GM19351 (cell line): ENCODE measurements around the gene AOAH.

ENCODE experiments used
- ATAC-seq: cut with Tn5 transposase; IDR thresholded peaks from one replicate; pipeline ENCODE4 v1.9.1; 2021; ENCODE audit warnings: mild to moderate bottlenecking, moderate library complexity; ENCODE audit not compliant: unreplicated experiment

The AOAH gene

GRCh38 chr7:36564489-36564888 lies 159.8 kb downstream of the AOAH start:
- ATAC-seq, result no peak

GRCh38 chr7:36563706-36564327 lies 160.5 kb downstream of the AOAH start:
- no peak for ATAC-seq

GRCh38 chr7:36562121-36562520 lies 162.2 kb downstream of the AOAH start:
- ATAC-seq, result no peak

- ATAC-seq, result no peak
Observed at GRCh38 chr7:36549029-36549428, 175.3 kb downstream of the AOAH start.

- no peak for ATAC-seq
Observed at GRCh38 chr7:36547416-36547815, 176.9 kb downstream of the AOAH start.

- ATAC-seq, result no peak
Observed at GRCh38 chr7:36546331-36546730, 178.0 kb downstream of the AOAH start.

- ATAC-seq, result no peak
Observed at GRCh38 chr7:36545291-36545690, 179.0 kb downstream of the AOAH start.

GRCh38 chr7:36538126-36538525 lies 186.2 kb downstream of the AOAH start:
- no peak for ATAC-seq

GRCh38 chr7:36535866-36536664 lies 188.2 kb downstream of the AOAH start:
- no peak for ATAC-seq

GRCh38 chr7:36533717-36534116 lies 190.6 kb downstream of the AOAH start:
- ATAC-seq, result no peak

- ATAC-seq, result no peak
Observed at GRCh38 chr7:36532981-36533499, 191.3 kb downstream of the AOAH start.

- ATAC-seq, result no peak
Observed at GRCh38 chr7:36531951-36532350, 192.3 kb downstream of the AOAH start.

- no peak for ATAC-seq
Observed at GRCh38 chr7:36530456-36530855, 193.8 kb downstream of the AOAH start.

GRCh38 chr7:36527549-36527913 lies 196.8 kb downstream of the AOAH start:
- ATAC-seq, result no peak

- ATAC-seq, result peak; percentile 91
Observed at GRCh38 chr7:36526863-36527548, 197.3 kb downstream of the AOAH start.

GRCh38 chr7:36523371-36524101 lies 200.8 kb downstream of the AOAH start:
- ATAC-seq, result no peak

GRCh38 chr7:36522453-36523007 lies 201.8 kb downstream of the AOAH start:
- no peak for ATAC-seq

GRCh38 chr7:36521911-36522310 lies 202.4 kb downstream of the AOAH start:
- no peak for ATAC-seq

- ATAC-seq, result no peak
Observed at GRCh38 chr7:36521133-36521532, 203.2 kb downstream of the AOAH start.

GRCh38 chr7:36515847-36516246 lies 208.4 kb downstream of the AOAH start:
- ATAC-seq, result no peak
